ENCODE measurements around the gene PRKAG3. TPM values are rescaled to one million over a fixed set of nuclear protein-coding genes. Genes with fewer than 3 reads are reported as not detected.

The PRKAG3 gene
- total RNA-seq, 1 experiment from 2014 or later: not detected

- in situ Hi-C loops (cut with HindIII; ENCODE audit: low pct_unique_long_range_greater_than_20kb, low sequenced_read_pairs): no loop called here
- DNase-seq (ENCODE audit: low read depth): peak; percentile 68
Observed at GRCh38 chr2:218806346-218806978, 25.1 kb downstream of the PRKAG3 start.

GRCh38 chr2:218805627-218806026, 26.0 kb downstream of the PRKAG3 start:
- DNase-seq (ENCODE audit: low read depth): peak; percentile 30
- in situ Hi-C loops (cut with HindIII; ENCODE audit: low pct_unique_long_range_greater_than_20kb, low sequenced_read_pairs): no loop called here

GRCh38 chr2:218804817-218805216, 26.8 kb downstream of the PRKAG3 start:
- no peak for DNase-seq (ENCODE audit: low read depth)
- in situ Hi-C loops (cut with HindIII; ENCODE audit: low pct_unique_long_range_greater_than_20kb, low sequenced_read_pairs): no loop called here

- in situ Hi-C loops (cut with HindIII; ENCODE audit: low pct_unique_long_range_greater_than_20kb, low sequenced_read_pairs): no loop called here
Observed at GRCh38 chr2:218802386-218802994, 29.1 kb downstream of the PRKAG3 start.

GRCh38 chr2:218799990-218800389, 31.6 kb downstream of the PRKAG3 start:
- DNase-seq (ENCODE audit: low read depth): no peak
- in situ Hi-C loops (cut with HindIII; ENCODE audit: low pct_unique_long_range_greater_than_20kb, low sequenced_read_pairs): no loop called here

More at GRCh38 chr2:218802386-218802994, 29.1 kb downstream of the PRKAG3 start:
- no peak for DNase-seq (ENCODE audit: low read depth)

GRCh38 chr2:218798767-218799504, 32.7 kb downstream of the PRKAG3 start:
- DNase-seq (ENCODE audit: low read depth): no peak
- in situ Hi-C loops (cut with HindIII; ENCODE audit: low pct_unique_long_range_greater_than_20kb, low sequenced_read_pairs): no loop called here

- no peak for DNase-seq (ENCODE audit: low read depth)
- in situ Hi-C loops (cut with HindIII; ENCODE audit: low pct_unique_long_range_greater_than_20kb, low sequenced_read_pairs): no loop called here
Observed at GRCh38 chr2:218796691-218797090, 34.9 kb downstream of the PRKAG3 start.

GRCh38 chr2:218792433-218792832, 39.2 kb downstream of the PRKAG3 start:
- DNase-seq (ENCODE audit: low read depth): no peak
- in situ Hi-C loops (cut with HindIII; ENCODE audit: low pct_unique_long_range_greater_than_20kb, low sequenced_read_pairs): no loop called here

GRCh38 chr2:218788529-218789255, 42.9 kb downstream of the PRKAG3 start:
- no peak for DNase-seq (ENCODE audit: low read depth)
- in situ Hi-C loops (cut with HindIII; ENCODE audit: low pct_unique_long_range_greater_than_20kb, low sequenced_read_pairs): no loop called here

GRCh38 chr2:218786133-218786532, 45.5 kb downstream of the PRKAG3 start:
- in situ Hi-C loops (cut with HindIII; ENCODE audit: low pct_unique_long_range_greater_than_20kb, low sequenced_read_pairs): no loop called here
- DNase-seq (ENCODE audit: low read depth): no peak

- no peak for DNase-seq (ENCODE audit: low read depth)
- in situ Hi-C loops (cut with HindIII; ENCODE audit: low pct_unique_long_range_greater_than_20kb, low sequenced_read_pairs): no loop called here
Observed at GRCh38 chr2:218785103-218785502, 46.5 kb downstream of the PRKAG3 start.

- no peak for DNase-seq (ENCODE audit: low read depth)
- in situ Hi-C loops (cut with HindIII; ENCODE audit: low pct_unique_long_range_greater_than_20kb, low sequenced_read_pairs): no loop called here
Observed at GRCh38 chr2:218783688-218784087, 47.9 kb downstream of the PRKAG3 start.

GRCh38 chr2:218782528-218782844, 49.1 kb downstream of the PRKAG3 start:
- in situ Hi-C loops (cut with HindIII; ENCODE audit: low pct_unique_long_range_greater_than_20kb, low sequenced_read_pairs): no loop called here
- DNase-seq (ENCODE audit: low read depth): no peak

- no peak for DNase-seq (ENCODE audit: low read depth)
- in situ Hi-C loops (cut with HindIII; ENCODE audit: low pct_unique_long_range_greater_than_20kb, low sequenced_read_pairs): no loop called here
Observed at GRCh38 chr2:218781691-218782527, 49.7 kb downstream of the PRKAG3 start, which contains the start of gene CYP27A1. CYP27A1 (plus strand) TSS chr2:218782147; CDS start chr2:218782183, 36 bp downstream.

- DNase-seq (ENCODE audit: low read depth): no peak
Observed at GRCh38 chr2:218780851-218781690, 50.5 kb downstream of the PRKAG3 start.

GRCh38 chr2:218780046-218780445, 51.6 kb downstream of the PRKAG3 start:
- in situ Hi-C loops (cut with HindIII; ENCODE audit: low pct_unique_long_range_greater_than_20kb, low sequenced_read_pairs): no loop called here
- DNase-seq (ENCODE audit: low read depth): no peak

More at GRCh38 chr2:218780851-218781690, 50.5 kb downstream of the PRKAG3 start:
- in situ Hi-C loops (cut with HindIII; ENCODE audit: low pct_unique_long_range_greater_than_20kb, low sequenced_read_pairs): no loop called here

GRCh38 chr2:218777276-218777990, 54.2 kb downstream of the PRKAG3 start:
- no peak for DNase-seq (ENCODE audit: low read depth)
- in situ Hi-C loops (cut with HindIII; ENCODE audit: low pct_unique_long_range_greater_than_20kb, low sequenced_read_pairs): no loop called here

Data from Caki2 (cell line).